HepG2 (cell line): ENCODE data around the gene SLC12A9. TPM values are rescaled to one million over a fixed set of nuclear protein-coding genes. Genes with fewer than 3 reads are reported as not detected.

Experiments
- ATRX ChIP-seq: sonication (generic); formaldehyde crosslinking; IDR thresholded peaks from 2 replicates; pipeline ENCODE4 v1.4.0; 2020; ENCODE audit warnings: missing genetic modification reagents, borderline replicate concordance
- EZH2 ChIP-seq: conservative IDR thresholded peaks from 2 replicates; pipeline ENCODE4 v1.6.1; 2012; ENCODE audit warnings: mild to moderate bottlenecking, low read depth, low read length, moderate library complexity
- HNF1B ChIP-seq: sonication (generic); formaldehyde crosslinking; IDR thresholded peaks from 2 replicates; pipeline ENCODE4 v1.5.1; 2020; ENCODE audit warnings: mild to moderate bottlenecking, moderate library complexity, missing genetic modification reagents
- HNF4A ChIP-seq: sonication (generic); formaldehyde crosslinking; IDR thresholded peaks from 2 replicates; pipeline ENCODE4 v1.4.0; 2020; ENCODE audit warnings: missing genetic modification reagents
- JUNB ChIP-seq: sonication (generic); formaldehyde crosslinking; IDR thresholded peaks from 2 replicates; pipeline ENCODE4 v1.8.0; 2022; ENCODE audit warnings: missing genetic modification reagents, mild to moderate bottlenecking, borderline replicate concordance
- NFE2L1 ChIP-seq: sonication (generic); formaldehyde crosslinking; IDR thresholded peaks from 2 replicates; pipeline ENCODE4 v1.4.0; 2020; ENCODE audit warnings: missing genetic modification reagents, mild to moderate bottlenecking, borderline replicate concordance
- PBX3 ChIP-seq: sonication (generic); formaldehyde crosslinking; IDR thresholded peaks from 2 replicates; pipeline ENCODE4 v1.8.1; 2023; ENCODE audit warnings: missing genetic modification reagents, inconsistent platforms, borderline replicate concordance
- RAD51 ChIP-seq: fragments of 450-650 bp; IDR thresholded peaks from 2 replicates; pipeline ENCODE4 v1.6.1; 2016; ENCODE audit warnings: borderline replicate concordance
- SMAD3 ChIP-seq: sonication (generic); formaldehyde crosslinking; IDR thresholded peaks from 2 replicates; pipeline ENCODE4 v1.4.0; 2020; ENCODE audit warnings: missing genetic modification reagents
- ZNF441 ChIP-seq: sonication (generic); formaldehyde crosslinking; IDR thresholded peaks from 2 replicates; pipeline ENCODE4 v1.7.0; 2021; ENCODE audit warnings: missing genetic modification reagents, borderline replicate concordance
- polyA plus RNA-seq, 8 experiments: library from polyadenylated mRNA; depleted of rRNA in 3 of 8; stranded (reverse) in 7 of 8; unstranded in 1 of 8; fragments of >200 nt; fragmentation: Illumina TruSeq in 4 of 8; extraction: Trizol in 4 of 8; gene quantifications; 2 replicates each; pipeline versions ENCODE4 v1.2.1 to v1.2.3, GENCODE V29; 2011 to 2016; ENCODE audit warnings: low read depth in 4 of 8, missing spikeins in 1 of 8, mixed read lengths in 1 of 8; ENCODE audit not compliant: insufficient read depth in 1 of 8
- total RNA-seq, 5 experiments: library from RNA; depleted of rRNA; stranded (reverse); fragments of >200 nt; fragmentation: Illumina TruSeq; extraction: Trizol; gene quantifications; 2 replicates each; pipeline ENCODE4 v1.2.3, GENCODE V29; 2016; ENCODE audit warnings: low read depth in 1 of 5

Gene SLC12A9
- total and polyA plus RNA-seq, 2 of the 13 experiments (the other 11 are each of a cell fraction or from before 2014, with no cell fraction given): 8.7 to 16.6 TPM

GRCh38 chr7:100888291-100888987 is 35.9 kb downstream of the SLC12A9 start (continued):
- TF ChIP-seq HNF1B (CRISPR knock-in tag): peak; percentile 14; the same call in 1 of the 2 replicates
- no peak for TF ChIP-seq ATRX (CRISPR knock-in tag)
- TF ChIP-seq JUNB (CRISPR knock-in tag): no peak
- TF ChIP-seq PBX3 (CRISPR knock-in tag): no peak
- no peak for TF ChIP-seq RAD51
- 0 out of 2 replicates have a peak, but pooled peaks have one; percentile 4 for TF ChIP-seq NFE2L1 (CRISPR knock-in tag)
- no peak for TF ChIP-seq SMAD3 (CRISPR knock-in tag)
- TF ChIP-seq EZH2: no peak
- TF ChIP-seq HNF4A (CRISPR knock-in tag): no peak
- no peak for TF ChIP-seq ZNF441 (CRISPR knock-in tag)
